ENCODE measurements around the gene IKZF4. TPM values are rescaled to one million over a fixed set of nuclear protein-coding genes. Genes with fewer than 3 reads are reported as not detected.

The IKZF4 gene
- total and polyA plus RNA-seq, 2 of the 8 experiments (the other 6 are each of a cell fraction or from before 2014, with no cell fraction given) = 8.0 to 13.3 TPM

DNA sequence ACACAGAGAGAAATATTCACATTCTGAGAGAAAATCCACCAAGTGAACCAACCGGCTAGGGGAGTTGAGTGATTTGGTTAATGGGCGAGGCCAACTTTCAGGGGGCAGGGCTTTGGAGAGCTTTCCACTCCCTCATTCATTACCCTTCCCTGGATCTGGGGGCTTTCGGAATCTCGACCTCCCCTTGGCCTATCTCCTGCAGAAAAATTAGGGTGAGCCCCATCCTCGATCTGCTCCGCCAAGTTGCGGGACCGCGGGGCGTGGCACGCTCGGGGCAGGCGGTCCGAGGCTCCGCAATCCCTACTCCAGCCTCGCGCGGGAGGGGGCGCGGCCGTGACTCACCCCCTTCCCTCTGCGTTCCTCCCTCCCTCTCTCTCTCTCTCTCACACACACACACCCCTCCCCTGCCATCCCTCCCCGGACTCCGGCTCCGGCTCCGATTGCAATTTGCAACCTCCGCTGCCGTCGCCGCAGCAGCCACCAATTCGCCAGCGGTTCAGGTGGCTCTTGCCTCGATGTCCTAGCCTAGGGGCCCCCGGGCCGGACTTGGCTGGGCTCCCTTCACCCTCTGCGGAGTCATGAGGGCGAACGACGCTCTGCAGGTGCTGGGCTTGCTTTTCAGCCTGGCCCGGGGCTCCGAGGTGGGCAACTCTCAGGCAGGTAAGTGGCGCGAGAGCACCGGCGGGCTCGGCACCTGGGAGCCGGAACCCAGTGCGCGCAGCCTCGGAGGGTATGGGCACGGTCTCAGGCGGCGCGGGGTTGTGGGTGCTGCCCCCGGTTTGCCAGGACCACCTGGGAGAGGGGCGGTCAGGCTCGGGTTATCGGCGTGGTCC lies 59.1 kb downstream of the IKZF4 start, which contains the start of gene ERBB3:
TSS of gene ERBB3 (plus strand) at position 443 of the 833 bp plus-strand sequence. CDS start at position 579, 136 bp downstream.
- Histone ChIP-seq H3K56ac (replicated peaks; ENCODE audit: insufficient read length, low read depth, low read length) (peak within 1 kb of the TSS; percentile 97), H2BK20ac (ENCODE audit: low read length) (0 out of 2 replicates have a peak within 1 kb of the TSS, but pooled peaks have one; percentile 61), H3K79me1 (ENCODE audit: low read depth, low read length) (peaks cover 6% of the 10 kb centered on the region; the same call in 1 of the 2 replicates), H2BK120ac (replicated peaks; ENCODE audit: low read depth, low read length) (peak within 1 kb of the TSS; percentile 96), H3K27me3 (replicated peaks in 1 of 4; ENCODE audit: control insufficient read depth in 3 of 4, extremely low read depth in 1 of 4, insufficient read depth in 3 of 4, low read length in 3 of 4) (no peaks in the 10 kb centered on the region), H3K4ac (replicated peaks; ENCODE audit: insufficient read length, low read depth, low read length) (no peak within 1 kb of the TSS), H2AFZ (ENCODE audit: low read length) (peak within 1 kb of the TSS; percentile 99), H3K27ac (ENCODE audit: low read depth, low read length) (peak within 1 kb of the TSS; percentile 92), H4K8ac (ENCODE audit: extremely low read depth, insufficient read depth, low read length) (peak within 1 kb of the TSS; percentile 99), H4K20me1 (replicated peaks in 1 of 2; ENCODE audit: control insufficient read depth in 1 of 2, insufficient read depth in 2 of 2, low read length in 2 of 2) (peaks cover 2 to 10% of the 10 kb centered on the region in 2 experiments), H4K5ac (ENCODE audit: insufficient read length, low read depth, low read length) (peak within 1 kb of the TSS; percentile 100), H3K4me1 (replicated peaks in 1 of 4; ENCODE audit: control insufficient read depth in 3 of 4, insufficient read depth in 4 of 4, low read length in 3 of 4) (peaks cover 3 to 17% (median 11%) of the 10 kb centered on the region in 4 experiments), H3K18ac (ENCODE audit: extremely low read depth, low read length) (peak within 1 kb of the TSS; percentile 100), H3K9me3 (ENCODE audit: insufficient read depth in 2 of 2, low read depth in 1 of 2, low read length in 1 of 2) (no peaks in the 10 kb centered on the region; a peak in 1 of 4 replicates), H3K4me2 (ENCODE audit: insufficient read depth in 1 of 2, low read depth in 2 of 2, low read length in 2 of 2) (peak within 1 kb of the TSS; percentile 62 to 97), H3K4me3 (ENCODE audit: extremely low read depth in 1 of 4, insufficient read depth in 2 of 4, low read depth in 3 of 4, low read length in 4 of 4) (peak within 1 kb of the TSS; percentile 74 to 89 (median 80)), H3K79me2 (ENCODE audit: control insufficient read depth in 1 of 2, insufficient read depth in 2 of 2, low read length in 2 of 2) (peaks cover 0 to 27% of the 10 kb centered on the region in 2 experiments; a peak in 2 of 4 replicates), H3K23ac (ENCODE audit: insufficient read length) (no peak within 1 kb of the TSS), H2BK15ac (ENCODE audit: low read length) (peak within 1 kb of the TSS; percentile 100), H2BK12ac (ENCODE audit: low read depth, low read length) (peak within 1 kb of the TSS; percentile 100), H3K36me3 (ENCODE audit: control insufficient read depth in 2 of 4, insufficient read depth in 4 of 4, low read length in 3 of 4) (peaks cover 0 to 3% (median 2%) of the 10 kb centered on the region in 4 experiments; a peak in 6 of 8 replicates), H3K14ac (ENCODE audit: insufficient read length) (no peak within 1 kb of the TSS), H4K91ac (replicated peaks; ENCODE audit: insufficient read length, low read length) (peak within 1 kb of the TSS; percentile 98), H3K23me2 (ENCODE audit: low read depth, low read length) (peaks cover 7% of the 10 kb centered on the region; the same call in 1 of the 2 replicates), H2AK5ac (ENCODE audit: low read depth, low read length) (no peak within 1 kb of the TSS; the same call in 1 of the 2 replicates), H2BK5ac (ENCODE audit: low read depth, low read length) (peak within 1 kb of the TSS; percentile 98), H3K9ac (replicated peaks in 1 of 4; ENCODE audit: extremely low read depth in 1 of 4, low read depth in 3 of 4, low read length in 3 of 4) (peak within 1 kb of the TSS; percentile 79 to 95 (median 88))
- FAIRE-seq (peak; percentile 58), DNase-seq (ENCODE audit: low read depth in 1 of 2, low spot score in 2 of 2) (peak in 1 of 2 experiments; percentile 87)
- ChIA-PET POLR2A (ENCODE audit: partially characterized antibody) (interaction anchor here (0.6 to 8.9 kb wide), 46 partner anchors 14 to 356 kb away, joined by 3 to 112 read pairs (median 4); partner anchors contain the start of genes ANKRD52, ESYT1, IKZF4 and MYL6), CTCF (ENCODE audit: partially characterized antibody) (interaction anchor here (0.5 to 5.1 kb wide), 28 partner anchors 11 to 274 kb away, joined by 3 to 31 read pairs (median 4); partner anchors contain the start of genes ESYT1, ORMDL2, PA2G4 and RNF41)
- 2% methylated on average over 54 of the region's 59 CpGs; no CpG with 5 or more reads in 1 of the 2 experiments for WGBS, 2 experiments (ENCODE audit: extremely low coverage in 1 of 2, insufficient coverage in 1 of 2, insufficient read length in 1 of 2, insufficient replicate concordance in 2 of 2, low coverage in 1 of 2, low lambda C conversion rate in 2 of 2, missing lambda C conversion rate in 1 of 2)
- no peak for TF ChIP-seq SRF (IDR thresholded peaks at IDR 0.05; ENCODE audit: low read depth, low read length)
- TF ChIP-seq, protein P1, sequence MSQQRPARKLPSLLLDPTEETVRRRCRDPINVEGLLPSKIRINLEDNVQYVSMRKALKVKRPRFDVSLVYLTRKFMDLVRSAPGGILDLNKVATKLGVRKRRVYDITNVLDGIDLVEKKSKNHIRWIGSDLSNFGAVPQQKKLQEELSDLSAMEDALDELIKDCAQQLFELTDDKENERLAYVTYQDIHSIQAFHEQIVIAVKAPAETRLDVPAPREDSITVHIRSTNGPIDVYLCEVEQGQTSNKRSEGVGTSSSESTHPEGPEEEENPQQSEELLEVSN (IDR thresholded peaks at IDR 0.05) = peak; percentile 45; the same call in 1 of the 2 replicates
- peak; percentile 86 for TF ChIP-seq KDM4A (IDR thresholded peaks at IDR 0.05; ENCODE audit: low read depth, low read length, severe bottlenecking)
- peak; percentile 86; the same call in 1 of the 2 replicates for TF ChIP-seq JUND (IDR thresholded peaks at IDR 0.05; ENCODE audit: low read length)
- no peak for TF ChIP-seq BACH1 (IDR thresholded peaks at IDR 0.05; ENCODE audit: low read length)
- no peak for TF ChIP-seq CHD2 (IDR thresholded peaks at IDR 0.05; ENCODE audit: low read length)
- TF ChIP-seq RBBP5 (IDR thresholded peaks at IDR 0.05; ENCODE audit: borderline replicate concordance, low read depth, low read length) = peak; percentile 89
- peak in 1 of 2 experiments; percentile 32; a peak in 1 of 4 replicates for TF ChIP-seq HDAC2 (IDR thresholded peaks at IDR 0.05; ENCODE audit: borderline replicate concordance in 1 of 2, low read depth in 2 of 2, low read length in 2 of 2)
- TF ChIP-seq PHF8 (conservative IDR thresholded peaks at IDR 0.05; ENCODE audit: low read depth, low read length) = peak; percentile 36

Measured in H1 (cell line).